Gastrocnemius medialis (tissue), 4 donors: ENCODE results near the gene LTO1. TPM values are rescaled to one million over a fixed set of nuclear protein-coding genes. Genes with fewer than 3 reads are reported as not detected.

Experiments
- ATAC-seq, 2 donors: fragments of 150-250 bp; one replicate each; pipeline ENCODE4 v1.9.1; 2016
- DNase-seq, 2 donors: peaks; one replicate each; pipeline ENCODE4 v3.0.0-alpha.2; 2019
- H3K27ac ChIP-seq, 4 donors: fragments of 200-600 bp; sonication (generic); 1 replicate in 1 of 4; 2 replicates in 3 of 4; pipeline ENCODE4 v1.5.1; 2016 to 2018; ENCODE audit warnings: mild to moderate bottlenecking in 2 of 4, moderate library complexity in 1 of 4
- H3K27me3 ChIP-seq, 3 donors: fragments of 200-600 bp; sonication (generic) in 2 of 3; 1 replicate in 1 of 3; 2 replicates in 2 of 3; pipeline versions ENCODE4 v1.5.1 to v1.6.0; 2016 to 2019; ENCODE audit warnings: mild to moderate bottlenecking in 1 of 3, moderate library complexity in 1 of 3
- H3K36me3 ChIP-seq, 2 donors: fragments of 200-600 bp; sonication (generic) in 1 of 2; one replicate each; pipeline ENCODE4 v1.5.1; 2017 to 2018
- H3K4me1 ChIP-seq, 2 donors: fragments of 200-600 bp; sonication (generic) in 1 of 2; one replicate each; pipeline ENCODE4 v1.5.1; 2016 to 2017; ENCODE audit warnings: mild to moderate bottlenecking in 2 of 2
- H3K4me3 ChIP-seq, 4 donors: fragments of 200-600 bp; sonication (generic) in 3 of 4; 1 replicate in 1 of 4; 2 replicates in 3 of 4; pipeline ENCODE4 v1.5.1; 2016 to 2019; ENCODE audit warnings: mild to moderate bottlenecking in 2 of 4
- H3K9me3 ChIP-seq, 3 donors: fragments of 200-600 bp; sonication (generic) in 2 of 3; 1 replicate in 1 of 3; 2 replicates in 2 of 3; pipeline ENCODE4 v1.5.1; 2016 to 2019
- CTCF ChIP-seq, 5 experiments: fragments of 450-650 bp in 3 of 5; fragments of 200-600 bp in 2 of 5; sonication (generic) in 2 of 5; IDR thresholded peaks in 4 of 5; conservative IDR thresholded peaks in 1 of 5; 1 replicate in 4 of 5; 2 replicates in 1 of 5; pipeline ENCODE4 v1.5.1; 2016 to 2019; ENCODE audit warnings: antibody characterized with exemption in 5 of 5, mild to moderate bottlenecking in 3 of 5, moderate library complexity in 3 of 5
- POLR2A ChIP-seq, 2 donors: fragments of 450-650 bp; IDR thresholded peaks; one replicate each; pipeline ENCODE4 v1.6.1; 2017; ENCODE audit warnings: antibody characterized with exemption in 2 of 2, mild to moderate bottlenecking in 2 of 2, moderate library complexity in 2 of 2
- in situ Hi-C, 4 donors: fragments of 200-750 bp; cut with MboI; loops; one replicate each; pipeline versions ENCODE4 v1.15.0 to v1.8.0; 2017; ENCODE audit warnings: low sequenced_read_pairs in 4 of 4
- intact Hi-C: fragments of 100-400 bp; cut with DNase I; formaldehyde crosslinking; loops from one replicate; pipeline ENCODE4 v1.15.1; 2023; ENCODE audit warnings: low total_unique reads
- total RNA-seq, 4 donors: library from RNA; depleted of rRNA; stranded (reverse); fragments of >200 nt; gene quantifications; one replicate each; pipeline versions ENCODE4 v1.1.0 to v1.2.3, GENCODE V29; 2016

The LTO1 gene
- total RNA-seq, 4 donors from 2014 or later: 9.5 to 18.2 (median 13.3) TPM

- no peak overlapping the region for H3K27ac ChIP-seq
- no peaks in the 10 kb centered on the region for H3K9me3 ChIP-seq
- ATAC-seq: no peak
- H3K4me3 ChIP-seq: no peak overlapping the region
- H3K4me1 ChIP-seq: peaks cover 4 to 5% of the 10 kb centered on the region in 2 donors
- H3K27me3 ChIP-seq: peaks cover 4 to 11% (median 9%) of the 10 kb centered on the region in 3 donors
- in situ Hi-C loops: loop anchor here in 2 of 4 donors (25.0 kb wide), 2 partner anchors 361 to 536 kb away; partner anchors contain the start of gene MYEOV (in 1 of the 2)
- H3K36me3 ChIP-seq: no peaks in the 10 kb centered on the region
- intact Hi-C loops: no loop called here
- TF ChIP-seq CTCF (IDR thresholded peaks at IDR 0.05 in 4 of 5, conservative IDR thresholded peaks at IDR 0.05 in 1 of 5): no peak
- no peak for TF ChIP-seq POLR2A (IDR thresholded peaks at IDR 0.05)
- no peak for DNase-seq
Measured at GRCh38 chr11:69647761-69648497, 27.2 kb downstream of the LTO1 start.

GRCh38 chr11:69647390-69647748 is 27.8 kb downstream of the LTO1 start:
- Histone ChIP-seq H3K4me3 (no peak overlapping the region), H3K4me1 (peaks cover 4 to 5% of the 10 kb centered on the region in 2 donors), H3K27ac (no peak overlapping the region), H3K36me3 (no peaks in the 10 kb centered on the region), H3K9me3 (no peaks in the 10 kb centered on the region), H3K27me3 (peaks cover 4 to 11% (median 10%) of the 10 kb centered on the region in 3 donors)
- no peak for DNase-seq
- ATAC-seq: no peak
- TF ChIP-seq POLR2A (IDR thresholded peaks at IDR 0.05) (no peak), CTCF (IDR thresholded peaks at IDR 0.05 in 4 of 5, conservative IDR thresholded peaks at IDR 0.05 in 1 of 5) (no peak)
- in situ Hi-C loops (loop anchor here in 2 of 4 donors (25.0 kb wide), 2 partner anchors 360 to 535 kb away; partner anchors contain the start of gene MYEOV (in 1 of the 2)), intact Hi-C loops (no loop called here)

GRCh38 chr11:69646493-69647389 is 28.4 kb downstream of the LTO1 start:
- intact Hi-C loops (no loop called here), in situ Hi-C loops (loop anchor here in 2 of 4 donors (25.0 kb wide), 2 partner anchors 359 to 534 kb away; partner anchors contain the start of gene MYEOV (in 1 of the 2))
- Histone ChIP-seq H3K36me3 (no peaks in the 10 kb centered on the region), H3K4me1 (peaks cover under 1 to 7% of the 10 kb centered on the region in 2 donors), H3K9me3 (no peaks in the 10 kb centered on the region), H3K27ac (no peak overlapping the region), H3K4me3 (no peak overlapping the region), H3K27me3 (peaks cover 4 to 17% (median 16%) of the 10 kb centered on the region in 3 donors)
- TF ChIP-seq POLR2A (IDR thresholded peaks at IDR 0.05) (no peak), CTCF (IDR thresholded peaks at IDR 0.05 in 4 of 5, conservative IDR thresholded peaks at IDR 0.05 in 1 of 5) (no peak)
- no peak for DNase-seq
- no peak for ATAC-seq

- H3K9me3 ChIP-seq: no peaks in the 10 kb centered on the region
- ATAC-seq (no peak), DNase-seq (no peak)
- H3K4me1 ChIP-seq: peaks cover 0 to 15% of the 10 kb centered on the region in 2 donors
- no peaks in the 10 kb centered on the region for H3K36me3 ChIP-seq
- no peak overlapping the region for H3K4me3 ChIP-seq
- TF ChIP-seq CTCF (IDR thresholded peaks at IDR 0.05 in 4 of 5, conservative IDR thresholded peaks at IDR 0.05 in 1 of 5) (no peak), POLR2A (IDR thresholded peaks at IDR 0.05) (no peak)
- in situ Hi-C loops (loop anchor here in 2 of 4 donors (25.0 kb wide), 2 partner anchors 359 to 534 kb away; partner anchors contain the start of gene MYEOV (in 1 of the 2)), intact Hi-C loops (no loop called here)
- peaks cover 10 to 24% (median 23%) of the 10 kb centered on the region in 3 donors for H3K27me3 ChIP-seq
- H3K27ac ChIP-seq: no peak overlapping the region
Measured at GRCh38 chr11:69645801-69646492, 29.2 kb downstream of the LTO1 start.
